ENCODE measurements around the gene BEND7. TPM values are rescaled to one million over a fixed set of nuclear protein-coding genes. Genes with fewer than 3 reads are reported as not detected.

Gene BEND7
- total RNA-seq, 1 donor = 9.0 TPM

DNA sequence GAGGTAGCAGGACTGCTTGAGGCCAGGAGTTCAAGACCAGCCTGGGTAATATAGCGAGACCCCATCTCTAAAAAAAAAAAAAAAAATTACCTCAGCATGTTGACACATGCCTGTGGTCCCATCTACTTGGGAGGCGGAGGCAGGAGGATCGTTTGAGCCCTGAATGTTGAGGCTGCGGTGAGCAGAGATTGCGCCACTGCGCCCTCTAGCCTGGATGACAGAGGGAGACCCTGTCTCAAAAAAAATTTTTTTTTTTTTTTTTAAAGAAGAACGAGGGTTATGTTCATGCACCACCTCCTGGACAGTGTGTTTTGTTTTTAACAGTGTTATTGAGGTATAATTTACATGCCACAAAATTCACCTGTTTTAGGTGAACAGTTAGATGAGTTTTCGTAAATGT, 129.6 kb downstream of the BEND7 start:
- no peaks in the 10 kb centered on the region for H3K4me1 ChIP-seq (ENCODE audit: insufficient read depth, low read length)
- H4K20me1 ChIP-seq (ENCODE audit: insufficient read depth, low read length) = no peaks in the 10 kb centered on the region
- H3K9me3 ChIP-seq (ENCODE audit: low read depth, low read length) = no peaks in the 10 kb centered on the region
- no peak overlapping the region for H2AFZ ChIP-seq (ENCODE audit: low read length)
- H3K4me2 ChIP-seq (ENCODE audit: insufficient read depth, low read length) = no peak overlapping the region
- TF ChIP-seq CTCF (IDR thresholded peaks at IDR 0.05; ENCODE audit: extremely low read depth, low read depth, low read length) = no peak
- no peak overlapping the region for H3K4me3 ChIP-seq (ENCODE audit: insufficient read depth, low read length)
- H3K27me3 ChIP-seq (ENCODE audit: insufficient read depth, low read length) = peaks cover 7% of the 10 kb centered on the region
- no peaks in the 10 kb centered on the region for H3K79me2 ChIP-seq (ENCODE audit: insufficient read depth, low read length)
- no peak for DNase-seq (ENCODE audit: insufficient read length, low spot score, missing footprints)
- H3K36me3 ChIP-seq (ENCODE audit: insufficient read depth, low read length) = no peaks in the 10 kb centered on the region
- H3K27ac ChIP-seq (ENCODE audit: low read depth, low read length) = no peak overlapping the region

- H3K79me2 ChIP-seq (ENCODE audit: insufficient read depth, low read length) = no peaks in the 10 kb centered on the region
- no peaks in the 10 kb centered on the region for H3K4me1 ChIP-seq (ENCODE audit: insufficient read depth, low read length)
- TF ChIP-seq CTCF (IDR thresholded peaks at IDR 0.05; ENCODE audit: extremely low read depth, low read depth, low read length) = no peak
- no peak for DNase-seq (ENCODE audit: insufficient read length, low spot score, missing footprints)
- no peaks in the 10 kb centered on the region for H4K20me1 ChIP-seq (ENCODE audit: insufficient read depth, low read length)
- no peak overlapping the region for H2AFZ ChIP-seq (ENCODE audit: low read length)
- no peaks in the 10 kb centered on the region for H3K36me3 ChIP-seq (ENCODE audit: insufficient read depth, low read length)
- H3K27me3 ChIP-seq (ENCODE audit: insufficient read depth, low read length) = peaks cover 20% of the 10 kb centered on the region
- no peak overlapping the region for H3K4me3 ChIP-seq (ENCODE audit: insufficient read depth, low read length)
- H3K27ac ChIP-seq (ENCODE audit: low read depth, low read length) = no peak overlapping the region
- no peaks in the 10 kb centered on the region for H3K9me3 ChIP-seq (ENCODE audit: low read depth, low read length)
- no peak overlapping the region for H3K4me2 ChIP-seq (ENCODE audit: insufficient read depth, low read length)
Measured at GRCh38 chr10:13397052-13397451, 131.8 kb downstream of the BEND7 start.

- H3K27ac ChIP-seq (ENCODE audit: low read depth, low read length) = no peak overlapping the region
- H3K36me3 ChIP-seq (ENCODE audit: insufficient read depth, low read length) = no peaks in the 10 kb centered on the region
- no peaks in the 10 kb centered on the region for H3K4me1 ChIP-seq (ENCODE audit: insufficient read depth, low read length)
- no peaks in the 10 kb centered on the region for H3K9me3 ChIP-seq (ENCODE audit: low read depth, low read length)
- H3K4me2 ChIP-seq (ENCODE audit: insufficient read depth, low read length) = no peak overlapping the region
- no peaks in the 10 kb centered on the region for H4K20me1 ChIP-seq (ENCODE audit: insufficient read depth, low read length)
- TF ChIP-seq CTCF (IDR thresholded peaks at IDR 0.05; ENCODE audit: extremely low read depth, low read depth, low read length) = no peak
- no peaks in the 10 kb centered on the region for H3K79me2 ChIP-seq (ENCODE audit: insufficient read depth, low read length)
- no peak for DNase-seq (ENCODE audit: insufficient read length, low spot score, missing footprints)
- H3K27me3 ChIP-seq (ENCODE audit: insufficient read depth, low read length) = peaks cover 20% of the 10 kb centered on the region
- no peak overlapping the region for H3K4me3 ChIP-seq (ENCODE audit: insufficient read depth, low read length)
- no peak overlapping the region for H2AFZ ChIP-seq (ENCODE audit: low read length)
Measured at GRCh38 chr10:13396369-13396768, 132.4 kb downstream of the BEND7 start.

GRCh38 chr10:13395540-13395939, 133.3 kb downstream of the BEND7 start:
- no peak overlapping the region for H3K4me3 ChIP-seq (ENCODE audit: insufficient read depth, low read length)
- H2AFZ ChIP-seq (ENCODE audit: low read length) = no peak overlapping the region
- no peak overlapping the region for H3K4me2 ChIP-seq (ENCODE audit: insufficient read depth, low read length)
- no peak overlapping the region for H3K27ac ChIP-seq (ENCODE audit: low read depth, low read length)
- no peaks in the 10 kb centered on the region for H3K36me3 ChIP-seq (ENCODE audit: insufficient read depth, low read length)
- H3K9me3 ChIP-seq (ENCODE audit: low read depth, low read length) = no peaks in the 10 kb centered on the region
- no peak for DNase-seq (ENCODE audit: insufficient read length, low spot score, missing footprints)
- no peaks in the 10 kb centered on the region for H3K4me1 ChIP-seq (ENCODE audit: insufficient read depth, low read length)
- peaks cover 22% of the 10 kb centered on the region for H3K27me3 ChIP-seq (ENCODE audit: insufficient read depth, low read length)
- H4K20me1 ChIP-seq (ENCODE audit: insufficient read depth, low read length) = no peaks in the 10 kb centered on the region
- TF ChIP-seq CTCF (IDR thresholded peaks at IDR 0.05; ENCODE audit: extremely low read depth, low read depth, low read length) = no peak
- no peaks in the 10 kb centered on the region for H3K79me2 ChIP-seq (ENCODE audit: insufficient read depth, low read length)
